ENCODE results near the gene GP2. TPM values are rescaled to one million over a fixed set of nuclear protein-coding genes. Genes with fewer than 3 reads are reported as not detected.

GP2 gene
- total and polyA plus RNA-seq, 2 donors (not counting 1 experiment from before 2014, with no cell fraction given) = not detected

- Histone ChIP-seq H3K27me3 (ENCODE audit: control insufficient read depth, insufficient read depth, low read length) (no peaks in the 10 kb centered on the region), H3K27ac (ENCODE audit: insufficient read depth, low read length) (no peak overlapping the region), H2AFZ (ENCODE audit: low read length) (no peak overlapping the region), H3K9me3 (ENCODE audit: control insufficient read depth, insufficient read depth, low read depth, low read length) (no peaks in the 10 kb centered on the region), H3K36me3 (ENCODE audit: control insufficient read depth, insufficient read depth, low read length) (no peaks in the 10 kb centered on the region), H3K4me1 (ENCODE audit: control insufficient read depth, extremely low read depth, insufficient read depth, low read length) (no peaks in the 10 kb centered on the region), H3K4me3 (replicated peaks in 1 of 4; ENCODE audit: control extremely low read depth in 1 of 4, insufficient read depth in 1 of 4, low read depth in 3 of 4, low read length in 4 of 4) (no peak overlapping the region), H3K9ac (ENCODE audit: insufficient read depth, low read length) (no peak overlapping the region), H4K20me1 (ENCODE audit: control insufficient read depth, extremely low read depth, insufficient read depth, low read length) (no peaks in the 10 kb centered on the region), H3K4me2 (ENCODE audit: extremely low read depth, insufficient read depth, low read length) (no peak overlapping the region), H3K79me2 (ENCODE audit: control insufficient read depth, insufficient read depth, low read length) (no peaks in the 10 kb centered on the region)
- no peak for TF ChIP-seq EZH2 (IDR thresholded peaks at IDR 0.05; ENCODE audit: low read length, missing control alignments)
- no peak for TF ChIP-seq CTCF (conservative IDR thresholded peaks at IDR 0.05 in 1 of 2, IDR thresholded peaks at IDR 0.05 in 1 of 2; ENCODE audit: low read depth in 1 of 2, low read length in 2 of 2)
- no peak for DNase-seq (ENCODE audit: low read depth in 2 of 2)
These were observed 7.1 kb downstream of the GP2 start for GRCh38 chr16:20320178-20320577.

- no peaks in the 10 kb centered on the region for H3K4me1 ChIP-seq (ENCODE audit: control insufficient read depth, extremely low read depth, insufficient read depth, low read length)
These were observed 7.9 kb downstream of the GP2 start for GRCh38 chr16:20319406-20319805.

GRCh38 chr16:20318437-20318836 is 8.9 kb downstream of the GP2 start:
- Histone ChIP-seq H3K27me3 (ENCODE audit: control insufficient read depth, insufficient read depth, low read length) (no peaks in the 10 kb centered on the region), H2AFZ (ENCODE audit: low read length) (no peak overlapping the region), H4K20me1 (ENCODE audit: control insufficient read depth, extremely low read depth, insufficient read depth, low read length) (no peaks in the 10 kb centered on the region), H3K4me3 (replicated peaks in 1 of 4; ENCODE audit: control extremely low read depth in 1 of 4, insufficient read depth in 1 of 4, low read depth in 3 of 4, low read length in 4 of 4) (no peak overlapping the region), H3K4me1 (ENCODE audit: control insufficient read depth, extremely low read depth, insufficient read depth, low read length) (no peaks in the 10 kb centered on the region), H3K79me2 (ENCODE audit: control insufficient read depth, insufficient read depth, low read length) (no peaks in the 10 kb centered on the region), H3K36me3 (ENCODE audit: control insufficient read depth, insufficient read depth, low read length) (no peaks in the 10 kb centered on the region), H3K4me2 (ENCODE audit: extremely low read depth, insufficient read depth, low read length) (no peak overlapping the region), H3K9ac (ENCODE audit: insufficient read depth, low read length) (no peak overlapping the region), H3K27ac (ENCODE audit: insufficient read depth, low read length) (no peak overlapping the region), H3K9me3 (ENCODE audit: control insufficient read depth, insufficient read depth, low read depth, low read length) (no peaks in the 10 kb centered on the region)
- TF ChIP-seq CTCF (conservative IDR thresholded peaks at IDR 0.05 in 1 of 2, IDR thresholded peaks at IDR 0.05 in 1 of 2; ENCODE audit: low read depth in 1 of 2, low read length in 2 of 2) = no peak
- no peak for TF ChIP-seq EZH2 (IDR thresholded peaks at IDR 0.05; ENCODE audit: low read length, missing control alignments)
- DNase-seq (ENCODE audit: low read depth in 2 of 2) = no peak

More at GRCh38 chr16:20319406-20319805, 7.9 kb downstream of the GP2 start:
- no peak for TF ChIP-seq EZH2 (IDR thresholded peaks at IDR 0.05; ENCODE audit: low read length, missing control alignments)
- no peak for TF ChIP-seq CTCF (conservative IDR thresholded peaks at IDR 0.05 in 1 of 2, IDR thresholded peaks at IDR 0.05 in 1 of 2; ENCODE audit: low read depth in 1 of 2, low read length in 2 of 2)
- Histone ChIP-seq H3K79me2 (ENCODE audit: control insufficient read depth, insufficient read depth, low read length) (no peaks in the 10 kb centered on the region), H3K27ac (ENCODE audit: insufficient read depth, low read length) (no peak overlapping the region), H3K9me3 (ENCODE audit: control insufficient read depth, insufficient read depth, low read depth, low read length) (no peaks in the 10 kb centered on the region), H3K36me3 (ENCODE audit: control insufficient read depth, insufficient read depth, low read length) (no peaks in the 10 kb centered on the region), H3K9ac (ENCODE audit: insufficient read depth, low read length) (no peak overlapping the region), H3K4me2 (ENCODE audit: extremely low read depth, insufficient read depth, low read length) (no peak overlapping the region), H3K27me3 (ENCODE audit: control insufficient read depth, insufficient read depth, low read length) (no peaks in the 10 kb centered on the region), H3K4me3 (replicated peaks in 1 of 4; ENCODE audit: control extremely low read depth in 1 of 4, insufficient read depth in 1 of 4, low read depth in 3 of 4, low read length in 4 of 4) (no peak overlapping the region), H2AFZ (ENCODE audit: low read length) (no peak overlapping the region), H4K20me1 (ENCODE audit: control insufficient read depth, extremely low read depth, insufficient read depth, low read length) (no peaks in the 10 kb centered on the region)
- DNase-seq (ENCODE audit: low read depth in 2 of 2) = no peak

Data from fibroblast of lung (primary cell).